HG02588 (cell line): ENCODE results near the gene INPP5D.
"Not testable (repeated sequence)": the region's sequence is repeated elsewhere in the genome, so short reads cannot be mapped to it uniquely, and the experiment has no call there.

ENCODE experiments used
- ATAC-seq: cut with Tn5 transposase; IDR thresholded peaks from one replicate; pipeline ENCODE4 v1.9.1; 2021; ENCODE audit warnings: mild to moderate bottlenecking, moderate library complexity; ENCODE audit not compliant: unreplicated experiment

Gene INPP5D

DNA sequence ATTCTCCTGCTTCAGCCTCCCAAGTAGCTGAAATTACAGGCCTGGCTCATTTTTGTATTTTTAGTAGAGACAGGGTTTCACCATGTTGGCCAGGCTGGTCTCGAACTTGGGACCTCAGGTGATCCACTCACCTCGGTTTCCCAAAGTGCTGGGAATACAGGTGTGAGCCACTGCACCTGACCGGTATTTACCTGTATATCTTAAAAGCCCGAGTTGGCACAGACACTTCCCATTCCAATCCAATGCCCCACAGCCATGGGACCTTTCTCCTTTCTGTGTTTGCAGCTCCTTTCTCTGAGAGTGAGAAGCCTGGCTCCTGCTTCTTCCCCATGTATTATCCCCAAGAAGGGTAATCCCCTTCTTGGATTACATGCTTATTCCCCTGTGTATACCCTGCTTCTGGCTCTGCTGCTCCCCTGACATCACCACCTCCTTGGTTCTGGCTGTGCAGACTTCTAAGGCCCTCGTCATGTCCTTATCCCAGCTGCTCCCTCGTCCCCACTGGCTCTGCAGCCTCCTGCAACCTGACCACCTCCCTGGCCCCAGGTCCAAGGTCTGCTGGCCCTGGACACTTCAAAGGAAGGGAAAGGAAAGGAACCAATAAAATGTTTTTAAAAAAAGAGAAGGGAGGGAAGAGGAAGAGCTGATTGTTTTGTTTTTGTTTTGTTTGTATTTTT, 52.8 kb downstream of the INPP5D start:
- ATAC-seq: no peak

DNA sequence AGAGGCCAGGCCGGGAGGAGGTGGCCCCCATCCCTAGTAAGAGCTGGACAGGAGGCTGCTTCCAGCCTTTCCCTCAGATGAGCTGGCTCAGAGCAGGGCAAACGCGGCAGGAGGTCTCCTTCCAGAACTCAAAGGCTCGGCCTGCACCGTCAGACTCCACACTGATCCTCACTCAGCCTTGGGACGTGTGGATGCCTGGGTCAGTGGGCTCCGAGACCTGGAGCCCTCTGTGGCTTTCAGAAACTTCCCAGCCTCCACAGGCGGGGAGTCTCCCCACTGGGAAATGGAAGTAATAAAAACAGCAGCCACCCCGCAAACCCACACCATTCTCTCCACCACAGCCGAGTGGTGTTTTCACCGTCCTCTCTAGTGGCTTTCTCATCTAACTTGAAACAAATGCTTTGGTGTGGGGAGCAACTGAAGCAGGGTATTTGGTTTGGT, 54.3 kb downstream of the INPP5D start:
- ATAC-seq: no peak

DNA sequence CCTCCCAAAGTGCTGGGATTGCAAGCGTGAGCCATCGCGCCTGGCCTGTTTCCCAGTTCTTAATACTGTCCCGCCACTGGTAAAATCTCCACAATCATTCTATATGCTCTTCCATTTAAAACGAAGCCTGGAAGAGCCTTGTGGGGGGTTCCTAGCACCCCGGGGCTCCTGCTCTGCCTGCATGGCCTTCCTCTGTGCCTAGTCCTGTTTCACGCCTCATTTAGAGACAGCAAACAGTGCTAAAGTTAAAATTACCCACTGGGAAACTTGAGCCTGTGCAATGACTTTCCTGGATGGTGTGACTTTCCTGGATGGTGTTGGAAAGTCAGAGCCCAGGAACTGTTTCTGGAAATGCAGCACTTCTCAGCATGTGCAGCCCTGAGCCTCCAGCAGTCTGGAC, 55.0 kb downstream of the INPP5D start:
- no peak for ATAC-seq

DNA sequence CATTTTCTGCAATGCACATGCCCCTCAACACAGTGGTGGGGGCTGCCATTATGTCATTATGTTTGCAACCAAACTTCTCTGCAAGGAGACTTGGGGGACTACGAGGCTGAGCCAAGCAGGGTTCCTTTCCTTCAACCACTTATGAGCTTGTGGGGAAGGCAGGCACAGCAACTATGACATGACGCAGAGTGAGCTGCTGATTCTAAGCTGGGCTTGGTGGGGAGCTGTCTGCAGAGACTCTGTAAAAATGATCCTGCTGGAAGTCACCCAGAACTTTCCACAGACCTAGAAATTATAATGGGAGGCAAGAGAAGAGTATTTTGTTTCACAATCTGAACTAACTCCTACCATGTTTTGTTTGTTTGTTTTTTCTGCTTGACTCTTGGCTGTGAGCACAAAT, 55.6 kb downstream of the INPP5D start:
- ATAC-seq: no peak

DNA sequence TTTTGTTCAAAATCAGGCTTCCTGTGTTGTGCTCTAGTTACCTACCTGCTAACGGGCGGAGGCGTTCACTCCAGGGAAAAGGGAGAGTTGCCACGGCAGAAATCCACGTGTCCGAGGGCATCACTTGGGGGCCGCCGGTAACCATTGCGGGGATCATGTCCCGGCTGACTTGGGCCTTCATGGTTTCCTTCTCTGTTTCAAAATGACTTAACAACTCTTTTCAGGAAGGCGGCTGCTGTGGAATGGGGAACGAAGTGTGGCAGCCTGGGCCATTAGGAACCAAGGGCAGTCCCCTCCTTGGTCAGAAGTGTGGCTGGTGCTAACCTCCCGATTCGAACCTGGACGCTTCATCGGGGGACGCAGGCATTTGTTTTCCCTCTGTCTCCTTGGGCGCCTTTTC, 56.8 kb downstream of the INPP5D start:
- ATAC-seq: no peak

DNA sequence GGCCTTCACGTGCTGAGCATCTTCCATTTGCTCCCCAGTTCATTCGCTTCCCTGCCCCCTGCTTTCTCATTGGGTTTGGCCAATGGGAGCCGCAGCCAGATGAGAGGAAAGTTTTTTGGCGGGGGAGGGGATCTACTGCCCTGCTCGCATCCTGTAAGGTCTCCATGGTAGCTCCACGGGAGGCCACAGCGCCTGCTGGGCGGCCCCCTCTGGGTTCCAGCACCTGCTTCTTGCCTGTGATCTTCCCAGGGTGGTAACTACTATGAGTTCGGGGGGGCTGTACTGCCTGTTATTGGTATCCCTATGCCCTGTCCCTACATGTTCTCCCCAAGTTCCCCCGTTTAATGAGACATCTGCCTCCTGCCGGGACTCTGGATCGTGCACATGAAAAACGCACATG, 57.2 kb downstream of the INPP5D start:
- no peak for ATAC-seq

DNA sequence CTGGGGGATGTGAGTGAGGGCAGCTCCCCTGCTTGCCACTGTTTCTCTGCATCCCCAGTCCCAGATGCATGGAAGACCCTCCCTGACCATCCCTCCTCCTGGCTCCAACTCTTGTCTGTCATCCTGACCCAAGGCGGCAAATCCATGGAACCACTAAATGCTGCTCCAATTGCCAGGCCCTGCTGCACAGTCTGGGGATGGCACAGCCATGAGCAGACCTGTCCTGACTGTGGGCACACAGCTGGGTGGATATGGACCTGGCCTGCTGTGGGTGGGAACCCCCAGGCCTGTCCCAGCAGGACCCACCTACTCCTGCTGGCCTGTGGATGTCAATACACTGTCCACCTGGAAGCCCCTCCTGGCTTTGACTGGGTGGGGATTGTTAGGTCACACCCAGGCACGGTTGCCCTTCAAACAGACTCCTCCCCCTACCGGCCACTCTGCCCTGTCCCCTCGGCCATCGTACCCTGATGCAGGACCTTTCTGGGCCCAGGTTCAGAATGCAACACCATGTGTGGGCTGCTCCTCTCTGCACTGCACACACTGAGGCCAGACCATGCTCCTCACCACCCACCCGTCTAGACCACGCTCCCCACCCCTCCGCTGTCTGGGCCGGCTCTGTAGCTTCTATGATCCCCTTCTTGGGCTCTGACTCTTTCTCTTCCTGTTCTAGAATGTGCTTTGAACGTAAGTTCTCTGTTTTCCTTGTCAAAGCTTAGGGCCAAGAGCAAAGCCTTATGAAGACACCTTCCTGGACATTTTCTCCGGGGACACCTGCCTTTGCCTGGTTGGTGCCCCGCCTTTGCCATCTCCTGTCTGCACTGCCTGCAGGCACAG, 57.9 kb downstream of the INPP5D start:
- ATAC-seq: no peak

DNA sequence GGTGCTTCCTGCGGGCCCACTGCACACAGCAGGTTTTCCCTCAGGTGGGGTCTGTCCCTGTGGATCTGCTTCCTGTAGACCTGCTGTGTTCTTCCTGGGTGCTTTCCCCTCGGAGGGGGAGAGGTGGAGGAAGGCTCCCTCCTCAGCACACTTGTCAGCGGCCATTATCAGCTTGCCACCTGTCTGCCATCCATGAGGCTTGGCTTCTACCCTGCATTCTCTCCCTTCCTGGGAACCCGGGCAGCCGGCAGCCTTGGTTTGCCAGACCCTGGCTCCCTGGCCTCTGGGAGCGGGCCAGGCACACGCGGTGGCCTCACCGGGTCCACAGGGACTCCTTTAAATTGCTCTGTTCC, 58.5 kb downstream of the INPP5D start:
- no peak for ATAC-seq

DNA sequence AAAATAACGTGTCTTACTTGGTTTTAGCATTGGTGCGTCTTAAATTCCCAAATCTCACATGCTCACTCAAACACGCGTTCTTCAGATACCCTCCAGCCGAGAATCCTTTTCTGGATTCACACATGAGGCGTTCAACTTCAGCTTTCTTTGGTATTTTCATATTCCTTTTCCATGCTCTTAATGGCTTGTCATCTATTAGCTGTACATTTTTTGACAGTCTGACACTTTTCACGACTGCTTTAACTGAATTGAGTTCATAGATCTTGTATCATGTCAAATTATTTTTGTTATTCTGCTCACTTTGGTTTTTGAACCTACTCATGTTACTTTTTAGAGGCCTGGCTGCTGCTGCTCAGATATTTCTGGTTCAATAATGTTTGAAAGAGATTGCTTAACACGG, 59.0 kb downstream of the INPP5D start:
- ATAC-seq: no peak

DNA sequence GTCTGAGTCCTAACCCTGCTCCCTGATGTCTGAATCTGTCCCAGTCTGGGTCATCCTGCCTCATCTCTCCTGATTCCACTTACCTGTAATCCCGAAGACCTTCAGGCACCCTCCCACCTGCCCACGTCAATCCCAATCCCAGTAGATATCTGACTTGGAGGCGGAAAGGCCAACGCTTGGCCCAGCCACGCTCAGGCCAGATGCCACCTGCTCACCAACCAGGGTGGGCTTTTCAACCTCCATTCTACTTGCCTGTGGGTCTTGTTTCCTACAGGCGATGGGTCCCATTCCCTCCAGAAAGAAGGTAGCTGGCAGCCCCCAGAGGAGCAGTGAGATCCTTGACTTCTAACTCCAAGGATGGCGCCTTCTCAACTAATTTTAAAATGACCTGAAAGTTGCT, 59.7 kb downstream of the INPP5D start:
- no peak for ATAC-seq

DNA sequence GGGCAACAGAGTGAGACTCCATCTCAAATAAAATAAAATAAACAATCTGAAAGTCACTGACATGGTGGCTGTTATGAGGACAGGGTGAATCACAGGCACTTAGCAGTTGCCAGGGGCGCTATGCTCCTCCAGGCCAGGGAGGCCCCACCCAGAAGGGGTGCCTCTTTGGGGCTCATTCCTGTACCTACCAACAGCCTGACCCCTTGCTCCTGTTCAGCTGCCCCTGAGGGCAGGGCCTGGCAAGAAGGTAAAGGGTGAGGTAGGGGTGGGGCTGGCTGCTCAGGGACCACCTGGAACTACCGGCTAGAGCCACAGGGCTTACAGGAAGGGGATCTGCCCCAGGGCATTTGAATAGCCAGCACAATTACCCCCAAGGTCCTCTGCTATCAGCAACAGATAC, 60.3 kb downstream of the INPP5D start:
- no peak for ATAC-seq

DNA sequence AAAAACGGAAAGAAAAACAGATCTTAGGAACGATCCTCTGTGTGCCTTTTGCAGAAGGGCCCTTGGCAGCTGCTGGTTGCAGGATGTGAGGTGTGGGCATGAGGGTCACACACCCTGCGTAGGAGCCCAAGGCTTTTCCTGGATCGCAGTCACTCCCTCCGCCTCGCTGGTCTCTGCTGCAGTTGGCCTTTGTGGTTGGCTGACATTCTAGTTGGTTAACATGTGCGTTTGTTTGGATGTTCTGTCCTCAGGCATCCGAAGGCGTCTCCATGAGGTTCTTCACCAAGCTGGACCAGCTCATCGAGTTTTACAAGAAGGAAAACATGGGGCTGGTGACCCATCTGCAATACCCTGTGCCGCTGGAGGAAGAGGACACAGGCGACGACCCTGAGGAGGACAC, 61.7 kb downstream of the INPP5D start:
- no peak for ATAC-seq

DNA sequence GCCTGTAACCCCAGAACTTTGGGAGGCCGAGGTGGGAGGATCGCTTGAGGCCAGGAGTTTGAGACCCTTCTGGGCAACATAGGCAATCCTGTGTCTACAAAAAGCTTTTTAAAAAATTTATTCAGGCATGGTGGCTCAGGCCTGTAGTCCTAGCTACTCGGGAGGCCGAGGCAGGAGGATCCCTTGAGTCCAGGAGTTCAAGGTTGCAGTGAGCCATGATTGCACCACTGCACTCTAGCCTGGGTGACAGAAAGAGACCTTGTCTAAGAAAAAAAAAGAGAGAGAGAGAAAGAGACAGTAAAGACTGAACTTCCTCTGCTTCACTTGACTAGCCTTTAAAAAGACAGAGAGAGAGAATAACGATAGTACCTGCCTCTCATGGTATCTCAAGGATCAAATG, 62.4 kb downstream of the INPP5D start:
- ATAC-seq: no peak

DNA sequence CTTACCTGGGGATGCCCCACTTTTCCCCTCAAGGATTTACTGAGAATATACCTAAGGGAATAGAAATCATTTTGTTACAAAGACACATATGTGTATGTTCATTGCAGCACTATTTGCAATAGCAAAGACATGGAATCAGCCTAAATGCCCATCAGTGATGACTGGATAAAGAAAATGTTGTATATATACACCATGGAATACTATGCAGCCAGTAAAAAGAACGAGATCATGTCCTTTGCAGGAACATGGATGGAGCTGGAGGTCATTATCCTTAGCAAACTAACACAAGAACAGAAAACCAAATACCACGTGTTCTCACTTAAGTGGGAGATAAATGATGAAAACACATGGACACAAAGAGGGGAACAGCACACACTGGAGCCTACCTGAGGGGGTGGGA, 63.4 kb downstream of the INPP5D start:
- ATAC-seq: not testable (repeated sequence)

DNA sequence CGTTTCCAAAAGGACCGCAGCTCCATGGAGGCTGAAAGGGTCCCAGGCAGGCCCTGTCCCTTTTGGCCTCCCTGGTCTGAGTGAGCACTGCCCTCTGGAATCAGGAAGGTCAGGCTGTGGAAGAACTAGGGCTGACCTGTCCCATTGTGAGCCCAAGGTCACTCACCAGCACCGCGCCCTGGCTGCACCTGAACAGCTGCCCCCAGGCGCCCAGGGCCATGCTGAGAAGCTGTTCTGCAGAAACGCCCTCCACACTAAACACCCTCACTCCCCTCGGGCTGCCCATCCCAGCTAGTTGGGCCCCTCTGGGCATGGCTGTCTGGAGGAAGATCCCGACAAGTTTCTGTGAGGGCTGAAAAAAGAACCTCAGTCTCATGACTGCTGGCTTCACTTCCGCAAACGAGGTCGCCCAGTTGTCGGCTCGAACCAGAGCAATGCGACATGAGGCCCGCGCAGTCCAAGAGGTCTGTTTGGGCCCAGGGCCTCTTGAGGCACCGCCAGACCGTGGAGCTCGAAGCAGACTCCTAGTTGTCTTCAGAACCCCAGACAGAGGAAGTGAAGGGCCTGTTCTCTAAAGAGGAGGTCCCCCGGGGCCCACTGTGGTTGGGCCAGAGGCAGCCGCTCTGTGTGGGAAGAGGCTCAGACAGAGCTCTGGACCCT, 64.4 kb downstream of the INPP5D start:
- peak; percentile 77 for ATAC-seq

DNA sequence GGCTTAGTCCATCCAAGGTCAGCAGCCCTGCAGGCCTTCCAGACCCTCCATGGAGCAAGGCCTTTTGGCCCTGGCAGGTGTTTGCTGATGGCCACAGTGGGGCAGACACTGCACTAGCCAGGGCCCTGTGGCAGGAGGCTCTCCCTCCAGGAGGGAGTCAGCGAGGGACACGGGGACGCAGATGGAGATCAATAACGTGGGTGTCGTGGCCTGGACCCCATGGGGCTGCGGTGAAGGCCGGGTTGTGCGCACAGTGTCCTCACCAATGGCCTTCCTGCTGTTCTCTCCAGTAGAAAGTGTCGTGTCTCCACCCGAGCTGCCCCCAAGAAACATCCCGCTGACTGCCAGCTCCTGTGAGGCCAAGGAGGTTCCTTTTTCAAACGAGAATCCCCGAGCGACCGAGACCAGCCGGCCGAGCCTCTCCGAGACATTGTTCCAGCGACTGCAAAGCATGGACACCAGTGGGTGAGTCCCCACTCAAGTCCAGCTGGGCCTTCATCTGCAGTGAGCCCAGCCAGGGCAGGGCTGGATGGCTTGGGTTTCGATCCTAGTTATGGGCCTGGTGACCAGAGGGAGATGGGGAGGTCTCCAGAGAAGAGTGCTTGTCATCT, 65.4 kb downstream of the INPP5D start:
- no peak for ATAC-seq

DNA sequence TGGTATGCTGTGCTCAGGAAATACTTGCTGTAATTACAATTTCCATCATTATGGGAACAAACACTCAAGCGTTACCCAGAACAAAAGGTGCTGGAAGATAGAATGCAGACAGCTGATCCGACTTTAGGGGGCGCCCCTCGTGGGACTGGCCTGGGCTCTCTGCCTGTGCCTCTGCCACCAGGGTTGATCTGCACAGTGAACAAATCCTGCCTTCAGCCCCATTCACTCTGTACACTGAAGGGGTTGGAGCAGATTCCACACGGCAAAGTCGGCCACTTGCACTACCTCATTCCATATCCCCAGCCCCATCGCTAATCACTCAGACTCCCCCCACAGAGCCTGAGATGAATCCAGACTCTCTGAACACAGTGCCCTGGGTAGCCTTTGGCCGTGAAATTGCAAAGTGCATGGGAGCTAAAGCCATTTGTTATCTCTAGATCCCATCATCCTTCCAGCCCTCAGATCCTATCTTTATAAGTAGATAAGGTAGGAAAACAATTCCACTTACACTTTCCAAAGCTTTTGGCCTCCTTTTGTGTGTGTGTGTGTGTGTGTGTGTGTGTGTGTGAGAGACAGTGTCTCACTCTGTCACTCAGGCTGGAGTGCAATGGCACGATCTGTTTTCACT, 69.3 kb downstream of the INPP5D start:
- ATAC-seq: no peak

DNA sequence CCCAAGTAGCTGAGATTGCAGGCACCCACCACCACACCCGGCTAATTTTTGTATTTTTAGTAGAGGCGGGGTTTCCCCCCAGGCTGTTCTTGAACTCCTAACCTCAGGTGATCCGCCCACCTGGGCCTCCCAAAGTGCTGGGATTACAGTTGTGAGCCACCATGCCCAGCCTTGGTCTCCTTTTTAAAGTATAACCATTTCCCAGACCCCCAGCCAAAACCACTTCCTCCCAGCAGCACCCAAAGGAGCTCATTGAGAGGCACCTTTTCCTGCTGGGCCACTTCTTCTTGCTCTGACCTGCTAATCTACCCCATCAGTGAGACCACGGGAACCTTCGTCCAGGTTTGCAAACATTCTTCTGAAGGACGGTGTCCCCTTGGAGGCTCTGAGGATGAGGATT, 69.9 kb downstream of the INPP5D start:
- ATAC-seq: no peak

DNA sequence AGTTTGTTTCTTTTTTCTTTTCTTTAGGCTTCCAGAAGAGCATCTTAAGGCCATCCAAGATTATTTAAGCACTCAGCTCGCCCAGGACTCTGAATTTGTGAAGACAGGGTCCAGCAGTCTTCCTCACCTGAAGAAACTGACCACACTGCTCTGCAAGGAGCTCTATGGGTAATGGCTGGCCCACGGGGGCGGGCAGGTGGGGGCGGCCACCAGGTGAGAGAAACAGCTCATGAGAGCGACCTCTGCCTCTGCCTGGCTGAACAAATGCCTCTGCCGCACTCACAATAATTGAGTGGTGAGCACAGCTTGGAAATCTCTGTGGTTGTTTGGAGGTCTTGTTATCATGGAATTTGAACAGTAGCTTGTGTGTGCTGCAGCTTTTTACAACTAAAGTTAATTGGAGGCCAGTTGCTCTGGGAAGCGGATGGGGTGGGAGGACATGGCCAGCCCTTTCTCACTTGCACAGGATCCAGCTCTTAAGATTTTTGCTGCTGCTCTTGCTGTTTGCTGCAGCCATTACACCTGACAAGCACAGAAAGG, 70.4 kb downstream of the INPP5D start:
- no peak for ATAC-seq

DNA sequence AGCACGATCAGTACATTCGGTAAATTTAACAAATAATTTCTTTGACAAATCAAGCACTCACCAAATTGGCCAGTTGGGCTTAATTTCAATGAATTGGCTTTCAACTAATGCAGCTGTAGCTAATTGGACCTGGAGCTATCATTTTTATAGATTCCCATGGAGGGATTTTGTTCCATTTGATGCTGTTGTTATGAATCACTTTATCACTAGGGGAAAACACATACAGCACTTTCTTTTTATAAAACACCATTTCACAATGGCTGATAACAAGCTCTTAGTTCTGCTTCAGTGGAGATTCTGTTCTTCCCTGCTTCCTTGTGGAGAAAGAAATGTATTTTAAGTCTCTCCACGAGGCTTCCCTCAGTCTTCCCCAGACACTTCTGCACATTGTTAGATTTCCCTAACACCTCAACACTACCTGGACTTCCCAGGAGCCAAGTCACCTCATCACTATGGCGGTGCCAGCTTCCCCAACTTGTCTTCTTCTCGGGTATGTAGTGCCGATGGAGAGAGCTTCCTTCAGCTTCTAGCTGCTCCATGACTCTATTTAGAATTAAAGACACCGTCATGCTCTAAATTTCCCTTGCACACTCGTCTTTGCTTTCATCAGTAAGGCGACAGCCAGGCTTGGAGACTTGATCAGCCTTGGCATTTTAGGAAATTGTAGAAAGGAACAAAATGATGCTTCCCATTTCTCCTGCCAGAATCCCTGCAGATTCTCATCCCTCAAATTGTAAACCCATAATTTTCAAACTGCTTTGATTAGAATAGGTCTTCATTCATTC, 72.0 kb downstream of the INPP5D start:
- no peak for ATAC-seq
